OCI-LY3 (cell line): ENCODE results near the gene DIAPH2.

Source experiments
- H2AFZ ChIP-seq: fragments of 200-600, 300-600 bp; shearing (Covaris generic); 2 replicates; pipeline ENCODE4 v1.6.0; 2014; ENCODE audit warnings: antibody characterized with exemption, low read depth, low read length
- H3K27ac ChIP-seq: fragments of 200-600, 300-600 bp; sonication (generic); 2 replicates; pipeline ENCODE4 v1.5.1; 2014; ENCODE audit warnings: mild to moderate bottlenecking, low read length, moderate library complexity, mixed read lengths
- H3K27me3 ChIP-seq: fragments of 200-600, 300-600 bp; sonication (generic); 2 replicates; pipeline ENCODE4 v1.6.1; 2014; ENCODE audit warnings: low read depth, low read length, mixed read lengths
- H3K36me3 ChIP-seq: fragments of 200-600, 300-600 bp; sonication (generic); replicated peaks from 2 replicates; pipeline ENCODE3; 2014; ENCODE audit warnings: low read depth, low read length, mixed read lengths
- H3K4me1 ChIP-seq: fragments of 300-600, 200-600 bp; sonication (generic); 2 replicates; pipeline ENCODE4 v1.6.1; 2014; ENCODE audit warnings: low read length, mixed read lengths
- H3K4me2 ChIP-seq: fragments of 200-600, 300-600 bp; sonication (generic); 2 replicates; pipeline ENCODE4 v1.6.1; 2014; ENCODE audit warnings: low read length, mixed read lengths
- H3K4me3 ChIP-seq: fragments of 300-600, 200-600 bp; sonication (generic); 2 replicates; pipeline ENCODE4 v1.5.1; 2014; ENCODE audit warnings: antibody characterized with exemption, mild to moderate bottlenecking, low read length, moderate library complexity
- H3K79me2 ChIP-seq: fragments of 300-600, 200-600 bp; shearing (Covaris generic); 2 replicates; pipeline ENCODE4 v1.6.1; 2014; ENCODE audit warnings: mild to moderate bottlenecking, low read length, mixed read lengths
- H3K9ac ChIP-seq: fragments of 300-600, 200-600 bp; shearing (Covaris generic); 2 replicates; pipeline ENCODE4 v1.6.0; 2014; ENCODE audit warnings: mild to moderate bottlenecking, low read length, moderate library complexity
- H3K9me3 ChIP-seq: fragments of 200-600, 300-600 bp; shearing (Covaris generic); 2 replicates; pipeline ENCODE4 v1.6.1; 2014; ENCODE audit warnings: low read length, mixed read lengths; ENCODE audit not compliant: insufficient read depth
- H4K20me1 ChIP-seq: fragments of 200-600, 300-600 bp; sonication (generic); 2 replicates; pipeline ENCODE4 v1.6.1; 2016; ENCODE audit warnings: low read length, mixed read lengths; ENCODE audit not compliant: insufficient read depth
- CTCF ChIP-seq: fragments of 200-600, 300-600 bp; sonication (generic); IDR thresholded peaks from 2 replicates; pipeline ENCODE4 v1.5.1; 2014; ENCODE audit warnings: antibody characterized with exemption, low read length, low read depth
- EZH2phosphoT487 ChIP-seq: fragments of 200-600 bp; shearing (Covaris generic); IDR thresholded peaks from 2 replicates; pipeline ENCODE4 v1.6.1; 2018; ENCODE audit warnings: antibody characterized with exemption, mixed run types, low read depth

Gene DIAPH2

GRCh38 chrX:97000682-97001368 is 316.2 kb downstream of the DIAPH2 start:
- H3K27me3 ChIP-seq = no peaks in the 10 kb centered on the region
- no peaks in the 10 kb centered on the region for H3K4me1 ChIP-seq
- no peaks in the 10 kb centered on the region for H4K20me1 ChIP-seq
- no peaks in the 10 kb centered on the region for H3K9me3 ChIP-seq
- H3K27ac ChIP-seq = no peak overlapping the region
- H3K9ac ChIP-seq = no peak overlapping the region
- no peaks in the 10 kb centered on the region for H3K79me2 ChIP-seq
- H3K4me2 ChIP-seq = no peak overlapping the region
- H3K4me3 ChIP-seq = no peak overlapping the region
- no peaks in the 10 kb centered on the region for H3K36me3 ChIP-seq
- H2AFZ ChIP-seq = no peak overlapping the region
- TF ChIP-seq EZH2phosphoT487 (no peak), CTCF (no peak)

GRCh38 chrX:97006167-97006566 is 321.5 kb downstream of the DIAPH2 start:
- no peaks in the 10 kb centered on the region for H3K27me3 ChIP-seq
- no peak overlapping the region for H3K4me2 ChIP-seq
- H3K9ac ChIP-seq = no peak overlapping the region
- no peaks in the 10 kb centered on the region for H3K9me3 ChIP-seq
- TF ChIP-seq EZH2phosphoT487 = no peak
- no peak for TF ChIP-seq CTCF
- H3K4me1 ChIP-seq = no peaks in the 10 kb centered on the region
- H2AFZ ChIP-seq = no peak overlapping the region
- no peaks in the 10 kb centered on the region for H3K79me2 ChIP-seq
- no peaks in the 10 kb centered on the region for H4K20me1 ChIP-seq
- no peaks in the 10 kb centered on the region for H3K36me3 ChIP-seq
- H3K27ac ChIP-seq = no peak overlapping the region
- H3K4me3 ChIP-seq = no peak overlapping the region

- no peak overlapping the region for H3K27ac ChIP-seq
- TF ChIP-seq CTCF (no peak), EZH2phosphoT487 (no peak)
- no peaks in the 10 kb centered on the region for H3K36me3 ChIP-seq
- no peak overlapping the region for H3K4me2 ChIP-seq
- H3K79me2 ChIP-seq = no peaks in the 10 kb centered on the region
- no peaks in the 10 kb centered on the region for H3K4me1 ChIP-seq
- no peak overlapping the region for H3K4me3 ChIP-seq
- no peaks in the 10 kb centered on the region for H3K27me3 ChIP-seq
- H3K9ac ChIP-seq = no peak overlapping the region
- no peaks in the 10 kb centered on the region for H4K20me1 ChIP-seq
- no peaks in the 10 kb centered on the region for H3K9me3 ChIP-seq
- H2AFZ ChIP-seq = no peak overlapping the region
Observed at GRCh38 chrX:97009391-97009790, 324.7 kb downstream of the DIAPH2 start.

- H3K4me3 ChIP-seq = no peak overlapping the region
- H3K9me3 ChIP-seq = no peaks in the 10 kb centered on the region
- H3K27me3 ChIP-seq = no peaks in the 10 kb centered on the region
- no peak overlapping the region for H3K9ac ChIP-seq
- no peak overlapping the region for H3K4me2 ChIP-seq
- TF ChIP-seq CTCF = no peak
- TF ChIP-seq EZH2phosphoT487 = no peak
- H4K20me1 ChIP-seq = no peaks in the 10 kb centered on the region
- H3K27ac ChIP-seq = no peak overlapping the region
- H2AFZ ChIP-seq = no peak overlapping the region
- H3K4me1 ChIP-seq = no peaks in the 10 kb centered on the region
- no peaks in the 10 kb centered on the region for H3K36me3 ChIP-seq
- no peaks in the 10 kb centered on the region for H3K79me2 ChIP-seq
Observed at GRCh38 chrX:97011540-97011939, 326.9 kb downstream of the DIAPH2 start.
